Mesothelial cell of epicardium (in vitro differentiated cells): ENCODE data around the gene PUS7. TPM values are rescaled to one million over a fixed set of nuclear protein-coding genes. Genes with fewer than 3 reads are reported as not detected.
A peak's percentile ranks its signal among the peaks of the same experiment; 100 is the strongest.
"Not testable (repeated sequence)": the region's sequence is repeated elsewhere in the genome, so short reads cannot be mapped to it uniquely, and the experiment has no call there.

Source experiments
- DNase-seq, 2 experiments: peaks; one replicate each; pipeline ENCODE4 v3.0.0; 2021; ENCODE audit warnings: low spot score in 2 of 2; ENCODE audit not compliant: unreplicated experiment in 2 of 2
- H3K27ac Mint-ChIP-seq: 2 replicates; pipeline ENCODE4 v1.8.0; 2021; ENCODE audit warnings: mixed read lengths
- H3K27me3 Mint-ChIP-seq: 2 replicates; pipeline ENCODE4 v1.8.0; 2021; ENCODE audit warnings: low read depth, mixed read lengths
- H3K36me3 Mint-ChIP-seq: 2 replicates; pipeline ENCODE4 v1.8.0; 2021; ENCODE audit warnings: mixed read lengths
- H3K4me1 Mint-ChIP-seq: 2 replicates; pipeline ENCODE4 v1.8.0; 2021; ENCODE audit warnings: mixed read lengths
- H3K4me3 Mint-ChIP-seq: 2 replicates; pipeline ENCODE4 v1.8.0; 2021; ENCODE audit warnings: mild to moderate bottlenecking, moderate library complexity, mixed read lengths
- H3K9me3 Mint-ChIP-seq: 2 replicates; pipeline ENCODE4 v1.8.0; 2021; ENCODE audit warnings: mixed read lengths
- total RNA-seq: library from RNA; stranded (reverse); gene quantifications from 3 replicates; pipeline ENCODE4 v1.2.1, GENCODE V29; 2021
- TF ChIP-seq, protein P1 (sequence below): fragments of 200-600 bp; sonication (generic); IDR thresholded peaks from one replicate; pipeline ENCODE4 v1.5.0; 2021; ENCODE audit warnings: antibody characterized with exemption; ENCODE audit not compliant: unreplicated experiment

Gene PUS7
- total RNA-seq, 1 donor from 2014 or later = 16.9 TPM

DNA sequence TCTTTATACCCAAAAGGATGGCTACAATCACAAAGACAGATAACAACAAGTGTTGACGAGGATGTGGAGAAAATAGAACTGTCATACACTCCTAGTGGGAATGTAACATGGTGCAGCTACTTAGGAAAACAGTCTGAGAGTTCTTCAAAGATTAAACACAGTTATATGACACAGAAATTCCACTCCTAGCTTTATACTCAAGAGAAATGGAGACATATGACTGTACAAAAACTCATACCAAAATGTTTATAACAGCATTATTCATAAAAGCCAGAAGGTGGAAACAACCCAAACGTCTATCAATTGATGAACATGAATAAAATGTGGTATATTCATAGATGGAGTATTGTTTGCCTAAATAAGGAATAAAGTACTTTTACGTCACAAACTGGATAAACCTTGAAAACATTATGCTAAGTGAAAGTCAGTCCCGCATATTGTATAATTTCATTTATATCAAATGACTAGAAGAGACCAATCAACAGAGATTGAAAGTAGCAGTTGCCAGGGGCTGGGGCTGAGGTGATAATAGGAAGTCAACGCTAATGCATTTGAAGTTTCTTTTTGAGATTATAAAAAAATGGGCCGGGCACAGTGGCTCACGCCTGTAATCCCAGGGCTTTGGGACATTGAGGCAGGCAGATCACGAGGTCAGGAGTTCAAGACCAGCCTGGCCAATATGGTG is 71.8 kb downstream of the PUS7 start:
- Mint-ChIP-seq H3K4me1 (peaks cover 16% of the 10 kb centered on the region), H3K27me3 (no peaks in the 10 kb centered on the region), H3K4me3 (no peak overlapping the region), H3K27ac (no peak overlapping the region), H3K36me3 (no peaks in the 10 kb centered on the region), H3K9me3 (no peaks in the 10 kb centered on the region)
- no peak for DNase-seq
- TF ChIP-seq, protein P1, sequence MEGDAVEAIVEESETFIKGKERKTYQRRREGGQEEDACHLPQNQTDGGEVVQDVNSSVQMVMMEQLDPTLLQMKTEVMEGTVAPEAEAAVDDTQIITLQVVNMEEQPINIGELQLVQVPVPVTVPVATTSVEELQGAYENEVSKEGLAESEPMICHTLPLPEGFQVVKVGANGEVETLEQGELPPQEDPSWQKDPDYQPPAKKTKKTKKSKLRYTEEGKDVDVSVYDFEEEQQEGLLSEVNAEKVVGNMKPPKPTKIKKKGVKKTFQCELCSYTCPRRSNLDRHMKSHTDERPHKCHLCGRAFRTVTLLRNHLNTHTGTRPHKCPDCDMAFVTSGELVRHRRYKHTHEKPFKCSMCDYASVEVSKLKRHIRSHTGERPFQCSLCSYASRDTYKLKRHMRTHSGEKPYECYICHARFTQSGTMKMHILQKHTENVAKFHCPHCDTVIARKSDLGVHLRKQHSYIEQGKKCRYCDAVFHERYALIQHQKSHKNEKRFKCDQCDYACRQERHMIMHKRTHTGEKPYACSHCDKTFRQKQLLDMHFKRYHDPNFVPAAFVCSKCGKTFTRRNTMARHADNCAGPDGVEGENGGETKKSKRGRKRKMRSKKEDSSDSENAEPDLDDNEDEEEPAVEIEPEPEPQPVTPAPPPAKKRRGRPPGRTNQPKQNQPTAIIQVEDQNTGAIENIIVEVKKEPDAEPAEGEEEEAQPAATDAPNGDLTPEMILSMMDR = no peak

GRCh38 chr7:105448181-105448580 is 73.9 kb downstream of the PUS7 start:
- H3K9me3 Mint-ChIP-seq = no peaks in the 10 kb centered on the region
- no peaks in the 10 kb centered on the region for H3K36me3 Mint-ChIP-seq
- H3K4me3 Mint-ChIP-seq = no peak overlapping the region
- DNase-seq = no peak
- H3K27ac Mint-ChIP-seq = no peak overlapping the region
- no peaks in the 10 kb centered on the region for H3K27me3 Mint-ChIP-seq
- H3K4me1 Mint-ChIP-seq = no peaks in the 10 kb centered on the region
- TF ChIP-seq, protein P1 = no peak

DNA sequence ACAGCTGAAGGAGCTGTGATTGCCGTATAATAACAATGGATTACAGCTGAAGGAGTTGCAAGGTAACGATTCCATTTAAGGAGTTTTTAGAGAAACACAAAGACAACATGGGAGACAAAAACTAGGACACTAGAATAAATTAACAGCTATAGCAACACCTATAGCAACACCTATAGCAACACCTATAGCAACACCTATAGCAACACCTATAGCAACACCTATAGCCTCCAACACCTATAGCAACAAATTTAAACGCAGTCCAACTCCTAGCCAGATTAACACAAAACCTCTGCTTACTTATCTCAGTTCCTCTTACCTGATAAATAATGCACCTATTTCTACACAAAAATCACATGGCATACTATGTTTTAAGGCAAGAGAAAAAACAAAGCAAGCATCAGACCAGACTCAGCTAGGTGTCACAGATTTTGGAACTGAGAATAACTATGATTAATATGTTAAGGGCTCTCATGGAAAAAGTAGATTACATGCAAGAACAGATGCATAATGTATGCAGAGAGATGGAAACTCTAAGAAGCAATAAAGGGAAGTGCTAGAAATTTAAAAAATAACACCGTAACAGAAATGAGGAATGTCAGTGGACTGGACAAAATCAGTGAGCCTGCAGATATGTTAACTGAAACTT is 77.6 kb downstream of the PUS7 start:
- TF ChIP-seq, protein P1 = no peak
- Mint-ChIP-seq H3K9me3 (no peaks in the 10 kb centered on the region), H3K4me1 (no peaks in the 10 kb centered on the region), H3K27me3 (no peaks in the 10 kb centered on the region), H3K4me3 (no peak overlapping the region), H3K36me3 (no peaks in the 10 kb centered on the region), H3K27ac (no peak overlapping the region)
- no peak for DNase-seq

GRCh38 chr7:105442214-105442613 is 79.9 kb downstream of the PUS7 start:
- peaks cover 11% of the 10 kb centered on the region for H3K4me1 Mint-ChIP-seq
- H3K4me3 Mint-ChIP-seq, H3K27ac Mint-ChIP-seq, H3K36me3 Mint-ChIP-seq, DNase-seq, H3K9me3 Mint-ChIP-seq, H3K27me3 Mint-ChIP-seq: not testable (repeated sequence)

DNA sequence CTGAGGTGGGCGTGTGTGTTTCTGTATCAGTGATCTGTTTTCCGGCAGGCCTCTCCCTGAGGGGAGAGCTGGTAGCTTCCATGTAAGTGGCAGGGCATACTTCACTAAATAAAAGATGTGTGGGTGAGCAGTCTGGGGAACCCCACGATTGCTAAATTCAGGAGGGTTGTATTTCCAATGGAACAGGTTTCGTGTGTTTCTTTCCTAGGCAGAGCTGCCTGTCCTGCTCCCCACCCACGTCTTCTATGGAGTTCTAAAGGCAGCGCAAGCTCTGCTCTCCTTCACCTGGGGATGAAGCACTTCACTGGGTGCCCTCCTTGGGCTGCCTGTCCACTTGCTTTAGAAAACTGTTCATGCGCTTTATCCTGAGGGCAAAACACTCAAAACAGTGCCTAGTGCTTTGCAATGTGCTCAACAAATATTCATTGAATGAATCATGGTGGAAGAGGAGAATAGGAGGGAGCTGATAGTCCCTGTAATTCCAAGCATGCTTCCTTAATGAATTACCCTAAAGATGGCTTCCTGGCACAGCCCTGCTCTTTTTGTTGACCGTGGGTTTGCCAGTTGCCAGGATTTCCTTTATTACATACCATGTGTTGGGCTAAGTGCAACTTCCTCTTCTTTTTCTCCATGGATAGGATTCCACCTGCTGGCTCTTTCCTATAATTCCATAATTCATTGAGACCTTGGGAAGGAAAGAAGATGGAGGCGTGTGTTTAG is 82.7 kb downstream of the PUS7 start:
- DNase-seq = no peak
- no peaks in the 10 kb centered on the region for H3K36me3 Mint-ChIP-seq
- peak overlapping the region; percentile 78 for H3K27ac Mint-ChIP-seq
- TF ChIP-seq, protein P1 = no peak
- no peak overlapping the region for H3K4me3 Mint-ChIP-seq
- peaks cover 16% of the 10 kb centered on the region for H3K4me1 Mint-ChIP-seq
- H3K27me3 Mint-ChIP-seq = no peaks in the 10 kb centered on the region
- no peaks in the 10 kb centered on the region for H3K9me3 Mint-ChIP-seq

- no peak for DNase-seq
- H3K4me1 Mint-ChIP-seq = peaks cover 16% of the 10 kb centered on the region
- no peak overlapping the region for H3K4me3 Mint-ChIP-seq
- no peaks in the 10 kb centered on the region for H3K27me3 Mint-ChIP-seq
- H3K9me3 Mint-ChIP-seq = no peaks in the 10 kb centered on the region
- no peaks in the 10 kb centered on the region for H3K36me3 Mint-ChIP-seq
- peak overlapping the region; percentile 67 for H3K27ac Mint-ChIP-seq
- TF ChIP-seq, protein P1 = no peak
Observed at GRCh38 chr7:105438847-105439173, 83.3 kb downstream of the PUS7 start.
